ENCODE data around the gene ATP2C2. TPM values are rescaled to one million over a fixed set of nuclear protein-coding genes. Genes with fewer than 3 reads are reported as not detected.

Gene ATP2C2
- total RNA-seq, 1 experiment from 2014 or later: not detected

DNA sequence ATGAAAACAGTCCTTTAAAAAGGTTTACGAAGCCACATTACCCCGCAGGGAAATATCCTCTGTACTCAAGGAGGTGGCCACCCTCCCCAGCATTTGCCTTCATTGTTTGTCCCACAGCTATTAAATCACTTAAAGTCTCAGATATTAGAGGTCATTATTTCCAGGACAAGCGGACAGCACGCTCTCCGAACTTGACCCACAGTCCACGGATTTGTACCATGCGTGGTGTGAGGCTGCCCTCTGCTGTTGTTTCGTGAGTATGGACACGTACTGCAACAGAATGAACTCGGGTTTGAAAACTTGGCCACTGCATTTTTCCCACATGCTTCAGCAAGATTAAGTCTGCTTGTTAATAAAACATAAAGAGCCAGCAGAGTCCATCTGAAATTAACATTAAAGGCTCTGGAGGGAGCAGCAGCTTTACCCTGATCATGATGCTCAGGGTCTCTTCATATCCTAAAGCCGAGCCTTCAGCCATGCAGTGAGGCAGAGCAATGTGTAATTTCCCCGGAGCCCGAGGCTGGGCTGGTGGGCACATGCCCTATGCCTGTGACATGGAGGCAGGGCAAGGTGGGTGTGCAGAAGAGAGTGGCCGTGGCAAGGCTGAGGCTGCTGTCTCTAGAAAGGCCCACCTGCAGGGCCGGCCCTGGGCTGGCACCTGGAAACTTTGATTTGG lies 116.4 kb downstream of the ATP2C2 start:
- DNase-seq (ENCODE audit: extremely low read depth, low read depth): peak; percentile 51

DNA sequence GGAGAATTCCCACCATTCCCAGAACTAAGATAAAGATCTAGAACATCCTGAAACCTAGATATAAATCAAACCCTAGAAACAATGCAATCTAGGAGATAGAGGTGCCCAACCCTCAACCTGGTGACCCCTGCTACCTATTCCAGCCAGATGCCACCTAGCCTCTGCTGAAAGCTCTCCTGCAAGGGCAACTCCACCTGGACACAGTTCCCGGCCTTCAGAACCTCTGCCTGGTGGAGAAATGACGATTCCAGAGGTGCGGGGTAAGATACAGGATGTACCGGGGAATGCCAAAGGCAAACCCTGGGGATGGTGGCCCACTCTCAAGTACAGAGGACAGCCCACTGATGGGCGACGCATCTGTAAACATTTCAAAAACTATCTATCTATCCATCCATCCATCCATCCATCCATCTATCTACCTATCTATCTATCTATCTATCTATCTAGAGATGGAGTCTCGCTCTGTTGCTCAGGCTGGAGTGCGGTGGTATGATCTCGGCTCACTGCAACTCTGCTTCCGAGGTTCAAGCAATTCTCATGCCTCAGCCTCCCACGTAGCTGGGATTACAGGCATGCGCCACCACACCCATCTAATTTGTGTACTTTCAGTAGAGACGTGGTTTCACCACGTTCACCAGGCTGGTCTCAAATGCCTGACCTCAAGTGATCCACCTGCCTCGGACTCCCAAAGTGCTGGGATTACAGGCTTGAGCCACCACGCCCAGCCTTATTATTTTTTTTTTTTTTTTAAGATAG lies 117.1 kb downstream of the ATP2C2 start:
- no peak for DNase-seq (ENCODE audit: extremely low read depth, low read depth)

DNA sequence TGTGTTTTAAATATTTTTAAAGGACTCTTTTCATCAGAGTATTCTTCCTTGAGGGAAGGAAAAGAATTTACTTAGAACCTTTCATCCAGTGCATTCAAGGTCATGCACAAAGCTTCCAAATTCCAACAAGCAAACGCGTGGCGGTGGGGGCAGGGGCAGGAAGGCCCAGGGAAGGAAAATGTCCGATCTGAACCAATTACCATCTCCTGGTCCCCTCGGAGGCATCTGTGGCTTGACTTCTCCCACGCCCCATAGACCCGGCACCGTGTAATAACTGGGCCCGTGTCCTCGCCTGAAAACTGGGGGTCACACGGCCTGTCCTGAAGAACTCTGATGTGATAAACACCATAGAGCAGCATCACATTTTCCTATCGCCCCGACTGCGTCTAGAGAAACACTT lies 117.8 kb downstream of the ATP2C2 start:
- no peak for DNase-seq (ENCODE audit: extremely low read depth, low read depth)

DNA sequence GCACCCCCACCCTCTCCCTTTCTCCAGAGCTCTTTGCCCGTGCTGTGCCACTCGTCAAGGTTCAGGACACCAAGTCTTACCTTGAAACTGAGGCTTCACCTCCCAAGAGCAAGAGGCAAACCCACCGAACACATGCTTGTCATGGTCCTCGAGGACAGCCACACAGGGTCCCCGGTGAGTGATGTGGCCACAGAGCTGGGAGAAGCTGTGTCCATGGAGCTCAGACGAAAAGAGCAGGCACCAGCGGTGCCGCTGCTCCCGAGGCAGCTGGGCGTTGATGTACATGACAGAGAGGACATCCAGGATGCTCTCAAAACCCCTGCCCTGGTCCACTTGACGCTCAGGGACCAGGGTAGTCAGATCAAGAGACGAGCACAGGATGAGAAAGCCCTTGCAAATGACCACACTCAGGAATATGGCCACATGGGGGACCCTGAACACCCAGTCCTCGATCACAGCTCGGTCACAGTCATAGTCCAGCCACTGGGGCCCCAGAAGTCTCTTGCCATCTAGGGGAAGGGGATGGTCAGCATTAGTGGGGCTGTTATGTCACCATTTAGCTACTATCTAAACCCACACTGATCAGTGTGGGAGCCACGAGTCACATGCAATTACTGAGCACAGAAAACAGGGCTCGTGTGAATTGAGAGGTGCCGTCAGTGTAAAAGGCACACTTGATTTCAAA lies 118.4 kb downstream of the ATP2C2 start:
- no peak for DNase-seq (ENCODE audit: extremely low read depth, low read depth)

DNA sequence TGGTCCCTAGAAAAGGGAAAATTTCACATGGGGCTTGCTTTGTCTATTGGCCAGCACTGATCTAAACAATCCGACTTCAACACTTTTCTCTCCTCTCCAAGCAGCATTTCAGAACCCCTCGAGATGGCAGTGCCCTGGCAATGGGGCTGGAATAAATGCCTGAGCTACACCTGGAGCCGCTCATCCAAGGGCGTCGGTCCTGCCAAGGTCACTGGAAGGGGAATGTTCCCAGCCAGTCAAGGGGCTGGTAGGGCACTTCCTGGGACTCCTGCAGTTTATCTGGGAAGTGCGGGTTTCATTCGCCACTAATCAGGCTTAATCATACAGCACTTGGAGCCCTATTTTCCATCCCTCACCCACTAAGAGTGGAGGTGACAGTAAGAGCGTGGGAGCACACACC lies 119.0 kb downstream of the ATP2C2 start:
- no peak for DNase-seq (ENCODE audit: extremely low read depth, low read depth)

DNA sequence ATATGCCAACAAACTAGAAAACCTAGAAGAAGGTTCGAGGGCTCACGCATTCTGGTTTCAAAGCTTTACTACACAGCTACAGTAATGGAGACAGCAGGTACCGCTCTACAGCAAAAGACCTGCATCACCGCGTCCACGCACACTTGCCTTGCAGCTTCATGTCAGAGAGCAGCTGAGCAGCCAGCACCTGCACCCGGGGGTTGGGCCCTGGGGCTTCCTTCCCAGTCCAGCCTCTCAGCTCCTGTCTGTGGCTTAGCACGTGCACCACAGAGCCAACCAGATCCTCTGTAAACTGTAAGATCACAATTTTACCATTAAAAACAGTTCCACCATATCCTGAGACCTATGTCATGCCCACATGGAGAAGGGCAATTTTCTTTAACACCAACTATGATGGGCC lies 120.8 kb downstream of the ATP2C2 start:
- no peak for DNase-seq (ENCODE audit: extremely low read depth, low read depth)

DNA sequence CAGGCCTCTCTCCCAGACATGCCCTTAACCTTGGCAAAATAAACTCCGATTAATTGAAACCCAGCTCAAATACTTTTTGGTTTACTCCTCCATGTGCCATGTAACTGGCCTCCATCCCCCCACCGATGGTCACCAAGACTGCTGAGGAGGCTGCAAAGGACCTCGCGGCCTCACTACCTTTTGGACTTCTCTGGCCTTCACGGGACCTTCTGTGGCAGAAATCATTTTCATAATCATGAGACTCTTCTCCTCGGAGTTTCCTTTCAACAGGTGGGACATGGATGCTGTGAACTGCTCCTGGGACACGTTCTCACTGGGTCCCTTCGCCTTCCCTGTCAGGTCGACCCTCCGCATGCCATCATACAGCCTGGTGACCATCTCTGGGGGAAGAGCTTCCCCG lies 127.2 kb downstream of the ATP2C2 start:
- no peak for DNase-seq (ENCODE audit: extremely low read depth, low read depth)

DNA sequence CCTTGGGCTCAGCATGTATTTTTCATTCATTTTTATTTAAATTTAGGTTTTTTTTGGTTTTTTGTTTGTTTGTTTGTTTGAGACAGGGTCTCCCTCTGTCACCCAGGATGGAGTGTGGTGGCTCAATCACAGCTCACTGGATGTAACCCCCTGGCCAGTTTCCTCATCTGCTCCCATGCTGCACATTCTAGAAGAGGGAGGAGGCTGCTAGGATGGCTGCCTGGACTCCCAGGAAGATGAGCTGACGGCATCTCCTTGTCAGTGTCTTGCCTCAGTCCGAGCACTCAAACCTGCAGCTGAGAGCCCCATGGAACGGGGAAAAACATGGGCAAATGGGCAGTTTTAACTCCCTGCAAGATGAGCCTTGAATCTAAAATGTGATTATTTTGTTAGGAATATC lies 128.7 kb downstream of the ATP2C2 start:
- DNase-seq (ENCODE audit: extremely low read depth, low read depth): no peak

DNA sequence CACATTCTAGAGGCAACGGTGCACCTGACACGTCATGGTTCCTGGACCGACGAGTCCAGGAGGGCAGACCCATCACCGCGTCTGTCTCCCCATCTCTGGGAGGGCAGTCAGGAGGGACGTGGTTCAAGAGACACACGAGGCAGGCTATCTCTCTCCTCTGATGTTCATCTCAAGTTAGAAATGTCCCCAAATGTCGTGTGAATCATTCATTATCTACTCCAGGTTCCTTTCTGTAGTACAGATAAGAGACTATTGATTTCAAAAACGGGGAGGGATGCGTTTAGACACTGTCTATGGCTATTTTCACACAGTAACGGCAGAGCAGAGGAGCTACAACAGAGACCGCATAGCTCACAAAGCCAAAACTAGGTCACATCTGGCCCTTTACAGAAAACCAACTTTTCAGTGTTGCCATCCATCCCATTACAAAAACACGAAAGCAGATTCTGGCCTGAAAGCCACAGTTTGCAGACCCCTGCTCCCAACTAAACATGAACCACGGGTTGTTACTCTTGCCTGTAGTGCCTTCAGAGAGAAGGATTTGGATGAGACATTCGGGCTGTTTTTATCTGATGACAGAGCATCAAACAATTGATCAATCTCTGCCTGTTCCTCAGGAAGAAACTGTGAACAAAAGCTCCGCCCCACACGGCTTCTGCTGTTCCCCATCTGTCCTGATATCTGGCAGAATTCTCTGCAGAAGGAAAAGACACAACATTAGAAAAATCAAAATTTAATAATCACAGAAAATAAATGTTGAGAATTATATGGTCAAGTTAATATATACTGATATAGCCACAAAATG lies 129.3 kb downstream of the ATP2C2 start:
- DNase-seq (ENCODE audit: extremely low read depth, low read depth): no peak

DNA sequence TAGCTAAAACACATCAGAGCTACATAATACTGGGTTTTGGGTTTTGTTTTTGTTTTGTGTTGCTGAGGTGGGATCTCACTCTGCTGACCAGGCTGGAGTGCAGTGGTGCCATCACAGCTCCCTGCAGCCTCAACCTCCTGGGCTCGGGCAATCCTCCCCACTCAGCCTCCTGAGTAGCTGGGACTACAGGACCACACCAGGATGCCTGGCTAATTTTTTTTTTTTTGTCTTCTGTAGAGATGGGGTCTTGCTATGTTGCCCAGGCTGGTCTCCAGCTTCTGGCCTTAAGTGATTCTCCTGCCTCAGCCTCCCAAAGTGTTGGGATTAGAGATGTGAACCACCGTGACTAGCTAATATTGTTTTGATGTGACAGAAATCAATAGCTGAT lies 129.9 kb downstream of the ATP2C2 start:
- no peak for DNase-seq (ENCODE audit: extremely low read depth, low read depth)

DNA sequence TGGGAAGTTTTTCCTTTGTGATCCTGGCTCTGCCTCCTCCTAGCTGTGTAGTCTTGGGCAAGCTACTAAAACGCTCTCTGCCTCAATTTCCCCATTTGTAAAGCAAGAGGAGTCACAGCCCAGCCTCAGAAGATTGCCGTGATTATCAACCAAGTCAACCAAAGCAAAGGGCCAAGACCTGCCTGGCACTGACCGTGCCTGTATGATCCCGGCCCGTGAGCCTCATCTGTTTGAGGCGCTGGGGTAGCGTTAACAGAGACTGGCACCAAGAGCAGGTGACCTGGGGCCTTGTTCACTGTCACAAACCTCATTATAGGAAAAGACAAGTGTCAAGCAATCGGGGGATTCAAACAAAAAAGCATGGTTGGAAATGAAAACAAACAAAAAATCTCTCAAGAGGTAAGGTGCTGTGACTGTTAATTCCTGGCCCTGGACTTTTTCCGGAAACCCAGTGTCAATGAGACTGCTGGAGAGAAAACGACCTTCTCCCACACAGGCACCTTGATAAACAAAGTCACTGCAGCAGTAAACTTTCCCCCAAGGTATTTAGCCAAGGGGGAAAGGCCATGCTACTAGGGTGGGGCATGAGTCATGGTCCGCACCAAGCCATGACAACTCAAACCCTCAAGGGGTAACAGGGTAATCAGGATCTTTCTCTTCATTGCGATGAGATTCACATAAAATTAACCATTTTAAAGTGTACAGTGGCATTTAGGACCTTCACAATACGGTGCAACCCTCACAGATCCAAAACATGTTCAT lies 130.7 kb downstream of the ATP2C2 start:
- no peak for DNase-seq (ENCODE audit: extremely low read depth, low read depth)

DNA sequence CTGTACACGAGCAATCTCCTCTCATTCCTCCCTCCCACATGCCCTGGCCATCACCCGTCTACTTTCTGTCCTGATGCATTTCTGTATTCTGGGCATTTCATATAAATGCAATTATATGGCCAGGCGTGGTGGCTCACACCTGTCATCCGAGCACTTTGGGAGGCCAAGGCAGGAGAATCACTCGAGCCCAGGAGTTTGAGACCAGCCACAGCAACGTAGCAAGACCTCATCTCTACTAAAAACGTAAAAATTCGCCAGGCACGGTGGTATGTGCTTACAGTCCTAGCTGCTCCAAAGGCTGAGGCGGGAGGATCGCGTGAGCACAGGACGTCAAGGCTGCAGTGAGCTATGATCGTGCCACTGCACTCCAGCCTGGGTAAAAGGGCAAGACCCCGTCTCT lies 131.3 kb downstream of the ATP2C2 start:
- DNase-seq (ENCODE audit: extremely low read depth, low read depth): no peak

DNA sequence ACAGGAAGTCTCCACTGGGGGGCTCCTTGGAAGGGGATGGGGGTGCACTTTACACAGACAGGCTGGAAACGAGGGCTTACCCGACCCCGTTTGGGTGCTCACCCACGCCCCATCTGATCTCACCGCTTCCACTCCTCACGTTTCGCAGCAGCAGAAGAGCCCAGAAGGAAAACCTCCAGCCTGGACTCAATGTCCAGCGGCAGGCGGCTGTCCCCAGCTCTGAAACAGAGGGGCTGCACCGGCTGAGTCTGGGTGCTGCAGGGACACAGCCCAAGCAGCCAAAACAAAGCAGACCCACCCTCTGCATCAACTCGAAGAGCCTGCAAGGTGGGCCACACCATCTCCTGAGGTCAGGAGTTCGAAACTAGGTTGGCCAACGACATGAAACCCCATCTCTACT lies 132.2 kb downstream of the ATP2C2 start:
- DNase-seq (ENCODE audit: extremely low read depth, low read depth): no peak

DNA sequence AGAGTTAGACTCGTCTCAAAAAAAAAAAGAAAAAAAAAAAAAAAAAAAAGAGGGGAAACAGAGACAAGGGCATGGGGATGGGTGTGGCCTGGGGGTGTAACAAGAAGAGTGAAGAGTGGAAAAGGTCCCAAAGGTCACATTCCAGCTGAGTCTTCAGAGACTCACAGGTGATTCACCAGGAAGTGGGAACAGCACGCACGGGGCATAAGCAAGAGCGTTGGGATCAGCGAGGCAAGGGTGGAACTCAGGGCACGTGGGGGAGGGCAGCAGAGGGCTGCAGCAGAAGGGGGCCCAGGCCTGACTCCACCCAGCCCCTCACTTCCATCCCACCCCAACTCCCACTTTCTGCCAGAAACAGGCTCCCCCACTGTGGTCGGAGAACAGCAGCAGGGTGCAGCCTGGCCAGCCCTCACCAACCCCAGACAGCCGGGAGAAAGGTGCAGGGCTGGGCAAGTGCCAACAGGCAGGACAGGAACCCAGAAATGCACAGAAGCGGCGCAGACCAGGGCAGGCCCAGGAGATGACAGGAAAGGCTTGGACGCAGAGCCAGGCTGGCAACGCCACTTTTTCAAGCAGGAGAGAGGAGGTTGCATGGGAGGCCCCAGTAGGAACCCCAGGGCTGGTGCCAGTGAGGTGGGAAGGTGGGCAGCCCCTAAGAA lies 132.9 kb downstream of the ATP2C2 start:
- peak; percentile 14 for DNase-seq (ENCODE audit: extremely low read depth, low read depth)

DNA sequence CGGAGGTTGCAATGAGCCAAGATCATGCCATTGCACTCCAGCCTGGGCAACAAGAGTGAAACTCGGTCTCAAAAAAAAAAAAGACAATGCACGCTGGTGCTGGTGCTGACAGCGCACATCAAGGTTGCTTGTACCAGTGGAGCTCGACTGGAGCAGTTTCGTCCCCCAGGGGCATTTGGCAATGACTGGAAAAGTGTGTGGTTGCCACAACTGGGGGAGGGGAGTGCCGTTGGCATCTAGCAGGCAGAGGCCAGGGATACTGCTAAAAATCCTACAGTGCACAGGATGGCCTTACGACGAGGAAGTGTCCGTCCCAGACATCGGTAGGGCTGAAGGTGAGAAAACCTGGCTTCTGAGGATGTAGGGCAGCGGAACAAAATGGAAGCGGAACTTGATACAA lies 133.7 kb downstream of the ATP2C2 start:
- DNase-seq (ENCODE audit: extremely low read depth, low read depth): no peak

DNA sequence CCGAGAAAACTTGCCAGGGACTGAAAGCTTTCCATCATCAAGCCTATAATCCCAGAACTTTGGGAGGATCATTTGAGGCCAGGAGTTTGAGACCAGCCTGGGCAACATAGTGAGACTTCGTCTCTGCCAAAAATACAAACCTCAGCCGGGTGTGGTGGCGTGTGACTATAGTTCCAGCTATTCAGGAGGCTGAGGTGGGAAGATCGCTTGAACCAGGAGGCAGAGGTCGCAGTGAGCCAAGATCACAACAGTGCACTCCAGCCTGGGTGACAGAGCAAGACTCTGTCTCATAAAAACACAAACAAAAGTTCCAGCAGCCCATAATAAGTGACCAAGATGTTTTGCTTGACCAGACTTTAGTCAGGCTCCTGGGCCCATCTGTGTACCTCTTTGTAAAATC lies 134.2 kb downstream of the ATP2C2 start:
- DNase-seq (ENCODE audit: extremely low read depth, low read depth): no peak

DNA sequence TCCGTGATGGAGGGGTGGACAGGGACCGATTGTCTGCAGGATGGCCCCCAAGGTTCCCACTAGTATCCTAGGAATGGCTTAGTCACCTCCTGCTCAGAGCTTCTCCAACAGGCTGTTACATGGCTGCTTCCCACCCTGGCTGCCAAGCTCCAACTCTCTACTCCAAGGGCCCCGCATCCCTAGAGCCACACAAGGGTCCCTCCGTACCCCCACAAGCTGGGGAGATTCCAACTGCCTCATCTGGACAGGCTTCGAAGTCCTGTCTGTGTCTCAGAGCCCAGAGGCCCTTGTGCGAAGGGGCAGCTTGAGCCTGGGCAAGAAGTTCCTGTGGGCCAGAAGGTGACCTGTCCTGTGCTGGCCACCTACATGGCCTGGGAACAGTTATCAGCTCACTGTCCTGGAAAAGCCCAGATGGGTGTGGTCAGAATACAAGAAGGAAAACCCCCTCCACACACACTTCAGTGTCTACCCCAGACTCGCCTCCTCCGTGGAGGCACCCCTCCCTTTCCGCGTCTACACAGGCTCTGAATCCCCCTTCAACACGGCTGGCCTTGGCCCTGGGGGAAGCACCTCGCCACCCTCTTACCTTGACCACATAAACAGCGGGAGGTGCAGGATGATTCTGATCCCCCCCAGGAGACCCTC lies 135.5 kb downstream of the ATP2C2 start:
- DNase-seq (ENCODE audit: extremely low read depth, low read depth): no peak

DNA sequence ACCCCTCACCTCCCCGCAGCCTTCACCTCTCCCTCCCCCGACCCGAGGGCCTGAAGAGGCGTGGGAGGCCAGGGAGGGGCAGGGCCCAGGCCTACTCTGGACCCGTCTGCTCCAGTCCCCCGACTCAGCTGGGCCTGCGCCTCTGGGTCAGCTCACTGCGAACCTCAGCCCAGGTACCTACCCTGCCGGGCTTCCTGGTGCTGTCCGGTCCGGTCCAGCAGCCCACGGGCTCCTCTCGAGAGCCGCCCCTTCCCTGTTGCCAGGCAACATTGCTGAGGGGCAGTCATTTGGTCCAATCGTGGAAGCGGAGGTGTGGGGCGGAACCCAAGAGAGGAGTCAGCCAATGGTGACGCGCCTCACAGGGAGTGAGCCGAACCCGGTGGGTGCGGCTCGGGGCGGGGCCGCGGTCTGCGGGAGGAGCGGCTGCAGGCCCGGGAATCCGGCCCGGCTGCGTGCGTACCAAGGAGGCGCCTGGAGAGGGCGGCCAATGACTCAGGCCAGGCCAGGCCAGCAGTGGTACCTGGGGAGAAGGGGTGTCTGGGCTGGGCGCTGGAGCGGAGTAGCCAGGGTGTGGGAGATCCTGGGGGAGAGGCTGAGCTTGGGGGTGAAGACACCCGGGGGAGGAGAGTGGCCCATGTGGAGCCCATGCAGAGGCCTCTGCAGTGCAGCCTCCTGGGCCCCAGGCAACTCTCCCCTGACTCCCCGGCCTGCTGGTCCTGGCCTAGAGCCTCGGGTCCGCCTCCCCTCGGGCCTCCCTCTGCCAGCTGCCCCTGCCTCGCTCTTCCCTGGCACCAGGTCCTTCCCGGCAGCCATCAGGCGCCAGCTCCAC lies 136.3 kb downstream of the ATP2C2 start, which contains the start of gene MEAK7:
TSS of gene MEAK7 (minus strand) at position 240 of the 829 bp plus-strand sequence. CDS start 6,573 bp downstream, outside the sequence.
- peak; percentile 95 for DNase-seq (ENCODE audit: extremely low read depth, low read depth)

All from NCI-H460 (cell line).